SK-N-MC (cell line): ENCODE measurements around the gene SIN3B.

Experiments
- EZH2 ChIP-seq: fragments of 200-600 bp; sonication (generic); IDR thresholded peaks from one replicate; pipeline ENCODE4 v1.6.1; 2017; ENCODE audit warnings: antibody characterized with exemption
- POLR2AphosphoS5 ChIP-seq: IDR thresholded peaks from 2 replicates; pipeline ENCODE4 v1.6.1; 2012; ENCODE audit warnings: mild to moderate bottlenecking, low read depth, low read length, borderline replicate concordance

- no peak for TF ChIP-seq POLR2AphosphoS5
- TF ChIP-seq EZH2 = no peak
Measured at GRCh38 chr19:16841391-16841926, 12.3 kb downstream of the SIN3B start.
